Kidney (tissue), 14 donors: ENCODE data around the gene COX6A2. TPM values are rescaled to one million over a fixed set of nuclear protein-coding genes. Genes with fewer than 3 reads are reported as not detected.

Experiments
- DNase-seq, 5 donors: peaks; one replicate each; pipeline ENCODE4 v3.0.0-alpha.2; 2013 to 2020
- FAIRE-seq: peaks from 2 replicates; lab custom pipeline; 2012; peaks lifted over from hg19 to GRCh38; lab: Jason Lieb, UNC
- H3K27ac ChIP-seq, 2 donors: one replicate each; pipeline ENCODE4 v1.7.0; 2013; ENCODE audit warnings: low read depth in 2 of 2, low read length in 2 of 2, inconsistent platforms in 1 of 2
- H3K27me3 ChIP-seq: one replicate; pipeline ENCODE4 v1.7.1; 2013; ENCODE audit warnings: low read length, inconsistent platforms; ENCODE audit not compliant: control insufficient read depth, insufficient read depth
- H3K36me3 ChIP-seq, 3 donors: one replicate each; pipeline versions ENCODE4 v1.7.0 to v1.7.1; 2013; ENCODE audit warnings: low read length in 3 of 3, control low read depth in 1 of 3, inconsistent platforms in 1 of 3; ENCODE audit not compliant: insufficient read depth in 3 of 3, control insufficient read depth in 2 of 3
- H3K4me1 ChIP-seq, 3 donors: one replicate each; pipeline versions ENCODE4 v1.7.0 to v1.7.1; 2013; ENCODE audit warnings: low read length in 3 of 3, inconsistent platforms in 1 of 3, low read depth in 1 of 3; ENCODE audit not compliant: control insufficient read depth in 2 of 3, insufficient read depth in 2 of 3
- H3K4me3 ChIP-seq, 3 donors: one replicate each; pipeline versions ENCODE4 v1.7.0 to v1.8.1; 2013; ENCODE audit warnings: low read length in 3 of 3, control low read depth in 1 of 3, inconsistent platforms in 1 of 3
- H3K9ac ChIP-seq, 3 donors: one replicate each; pipeline versions ENCODE4 v1.7.0 to v1.7.1; 2013; ENCODE audit warnings: low read length in 3 of 3, control low read depth in 1 of 3, inconsistent platforms in 1 of 3
- H3K9me3 ChIP-seq, 3 donors: one replicate each; pipeline versions ENCODE4 v1.7.0 to v1.7.1; 2013; ENCODE audit warnings: low read length in 3 of 3, control low read depth in 1 of 3, inconsistent platforms in 1 of 3; ENCODE audit not compliant: control insufficient read depth in 2 of 3, insufficient read depth in 1 of 3
- intact Hi-C: fragments of 100-400 bp; cut with DNase I; formaldehyde crosslinking; loops from one replicate; pipeline ENCODE4 v1.11.1; 2022
- polyA plus RNA-seq: library from polyadenylated mRNA; stranded (reverse); fragments of 350-450 nt; fragmentation: Illumina TruSeq; extraction: RNeasy Lipid Tissue Mini Kit (QIAGEN cat#74804); gene quantifications from one replicate; pipeline ENCODE4 v1.2.3, GENCODE V29; 2014; ENCODE audit warnings: low read depth, low replicate concordance; ENCODE audit not compliant: insufficient read depth
- total RNA-seq: library from RNA; stranded (reverse); fragmentation: NEBNext Ultra II Directional; extraction: Animal tissue kit (Norgen Biotek cat#: 25700); gene quantifications from one replicate; pipeline ENCODE4 v1.2.1, GENCODE V29; 2021
- TF ChIP-seq, protein P1 (sequence below): IDR thresholded peaks from 3 replicates; pipeline ENCODE4 v1.5.1; 2012; ENCODE audit warnings: mild to moderate bottlenecking, moderate library complexity, borderline replicate concordance; ENCODE audit not compliant: insufficient read depth; ENCODE audit errors: extremely low read depth
- donor health status: control.
- donor health status: control.
- donor health status: control.
- donor health status: control.
- donor health status: control.
- donor health status: DM: yes; HTN: yes; CAD: no.
- donor health status: Normal renal cell carcinoma (clear cell type).

COX6A2 gene
- total and polyA plus RNA-seq, 2 donors from 2014 or later, result 5.5 TPM; not detected in 1

DNA sequence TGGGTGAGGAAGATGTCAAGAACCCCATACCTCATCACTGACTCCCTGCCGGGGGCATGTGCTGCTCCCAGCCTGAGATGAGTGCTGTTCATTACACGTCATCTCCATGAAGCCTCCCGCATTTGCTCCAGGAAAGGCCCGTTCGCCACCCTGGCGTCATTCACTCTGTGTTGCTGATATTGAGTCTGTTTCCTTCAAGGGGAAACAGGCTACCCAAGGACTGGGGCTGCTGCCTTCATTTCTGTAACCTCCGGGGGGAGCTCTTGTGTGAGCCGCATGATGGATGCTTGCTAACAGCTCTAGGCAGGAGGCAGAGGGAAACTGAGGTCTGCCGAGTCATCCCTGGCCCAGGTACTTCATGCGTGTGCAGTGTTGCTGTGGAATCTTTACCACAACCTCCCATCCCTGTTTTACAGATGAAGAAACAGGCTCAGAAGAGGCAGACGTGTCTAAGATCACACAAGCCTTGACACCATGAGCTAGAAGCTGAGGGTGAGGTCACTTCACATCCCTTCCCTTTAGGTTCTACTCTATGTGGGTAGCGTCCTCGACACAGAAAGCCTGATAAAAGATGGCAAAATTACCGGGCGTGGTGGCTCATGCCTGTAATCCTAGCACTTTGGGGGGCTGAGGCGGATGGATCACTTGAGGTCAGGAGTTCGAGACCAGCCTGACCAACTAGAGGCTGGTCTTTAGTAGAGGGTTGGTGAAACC is 27.6 kb upstream of the COX6A2 start:
- no peak for FAIRE-seq
- H3K4me1 ChIP-seq, result peaks cover 3 to 37% (median 18%) of the 10 kb centered on the region in 3 donors
- H3K9ac ChIP-seq, result peak overlapping the region in 1 of 3 donors; percentile 19
- H3K9me3 ChIP-seq, result no peaks in the 10 kb centered on the region
- H3K27ac ChIP-seq, result no peak overlapping the region
- TF ChIP-seq, protein P1, sequence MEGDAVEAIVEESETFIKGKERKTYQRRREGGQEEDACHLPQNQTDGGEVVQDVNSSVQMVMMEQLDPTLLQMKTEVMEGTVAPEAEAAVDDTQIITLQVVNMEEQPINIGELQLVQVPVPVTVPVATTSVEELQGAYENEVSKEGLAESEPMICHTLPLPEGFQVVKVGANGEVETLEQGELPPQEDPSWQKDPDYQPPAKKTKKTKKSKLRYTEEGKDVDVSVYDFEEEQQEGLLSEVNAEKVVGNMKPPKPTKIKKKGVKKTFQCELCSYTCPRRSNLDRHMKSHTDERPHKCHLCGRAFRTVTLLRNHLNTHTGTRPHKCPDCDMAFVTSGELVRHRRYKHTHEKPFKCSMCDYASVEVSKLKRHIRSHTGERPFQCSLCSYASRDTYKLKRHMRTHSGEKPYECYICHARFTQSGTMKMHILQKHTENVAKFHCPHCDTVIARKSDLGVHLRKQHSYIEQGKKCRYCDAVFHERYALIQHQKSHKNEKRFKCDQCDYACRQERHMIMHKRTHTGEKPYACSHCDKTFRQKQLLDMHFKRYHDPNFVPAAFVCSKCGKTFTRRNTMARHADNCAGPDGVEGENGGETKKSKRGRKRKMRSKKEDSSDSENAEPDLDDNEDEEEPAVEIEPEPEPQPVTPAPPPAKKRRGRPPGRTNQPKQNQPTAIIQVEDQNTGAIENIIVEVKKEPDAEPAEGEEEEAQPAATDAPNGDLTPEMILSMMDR, result no peak
- no peaks in the 10 kb centered on the region for H3K27me3 ChIP-seq
- peak in 2 of 5 donors; percentile 41 to 56 for DNase-seq
- H3K36me3 ChIP-seq, result peaks cover 0 to 2% (median 0%) of the 10 kb centered on the region in 3 donors
- H3K4me3 ChIP-seq, result no peak overlapping the region
- intact Hi-C loops, result no loop called here

GRCh38 chr16:31453255-31454204 is 25.4 kb upstream of the COX6A2 start:
- H3K9ac ChIP-seq, result no peak overlapping the region
- intact Hi-C loops, result no loop called here
- no peak for FAIRE-seq

DNA sequence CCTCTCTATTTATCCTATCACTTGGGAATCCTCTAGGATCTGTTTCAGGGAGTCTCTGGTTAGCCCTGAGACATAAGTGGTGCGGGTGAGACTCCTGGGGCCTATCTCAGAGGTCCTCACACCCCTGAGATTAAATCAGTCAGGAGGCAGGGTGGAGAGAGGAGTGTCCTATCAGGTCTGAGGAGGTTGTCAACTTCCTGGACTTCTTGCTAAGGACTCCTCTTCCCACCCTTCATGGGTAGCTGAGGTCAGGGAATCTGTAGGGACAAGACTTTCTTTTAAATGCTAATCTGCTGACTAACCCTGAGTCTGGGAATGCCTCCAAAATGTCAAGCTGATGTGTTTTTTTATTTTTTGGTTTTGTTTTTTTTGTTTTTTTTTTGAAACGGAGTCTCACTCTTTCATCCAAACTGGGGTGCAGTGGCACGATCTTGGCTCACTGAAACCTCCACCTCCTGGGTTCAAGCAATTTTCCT is 24.5 kb upstream of the COX6A2 start:
- TF ChIP-seq, protein P1, result no peak
- Histone ChIP-seq H3K9ac (no peak overlapping the region), H3K27ac (no peak overlapping the region), H3K27me3 (no peaks in the 10 kb centered on the region), H3K36me3 (peaks cover 0 to 2% (median 0%) of the 10 kb centered on the region in 3 donors), H3K4me1 (peaks cover 0 to 25% (median 10%) of the 10 kb centered on the region in 3 donors), H3K9me3 (no peaks in the 10 kb centered on the region), H3K4me3 (no peak overlapping the region)
- no peak for FAIRE-seq
- intact Hi-C loops, result no loop called here
- DNase-seq, result peak in 3 of 5 donors; percentile 10 to 45 (median 32)

More at GRCh38 chr16:31453255-31454204, 25.4 kb upstream of the COX6A2 start:
- Histone ChIP-seq H3K27me3 (no peaks in the 10 kb centered on the region), H3K9me3 (no peaks in the 10 kb centered on the region), H3K4me1 (peaks cover 0 to 31% (median 13%) of the 10 kb centered on the region in 3 donors), H3K36me3 (peaks cover 0 to 2% (median 0%) of the 10 kb centered on the region in 3 donors), H3K27ac (no peak overlapping the region), H3K4me3 (no peak overlapping the region)
- TF ChIP-seq, protein P1, result no peak
- DNase-seq, result peak in 3 of 5 donors; percentile 29 to 68 (median 55)
